ENCODE measurements around the gene SERTM2.
A peak's percentile ranks its signal among the peaks of the same experiment; 100 is the strongest.
"Not testable (repeated sequence)": the region's sequence is repeated elsewhere in the genome, so short reads cannot be mapped to it uniquely, and the experiment has no call there.

The SERTM2 gene

GRCh38 chrX:111507933-111508332 is 3.5 kb upstream of the SERTM2 start:
- DNase-seq (ENCODE audit: low read depth): peak; percentile 24
- no peak overlapping the region for H3K4me3 ChIP-seq (ENCODE audit: low read depth, low read length)
- TF ChIP-seq CTCF (conservative IDR thresholded peaks at IDR 0.05; ENCODE audit: low read depth, low read length): no peak

GRCh38 chrX:111515298-111515697 is 3.9 kb downstream of the SERTM2 start:
- no peak overlapping the region for H3K4me3 ChIP-seq (ENCODE audit: low read depth, low read length)
- no peak for DNase-seq (ENCODE audit: low read depth)
- no peak for TF ChIP-seq CTCF (conservative IDR thresholded peaks at IDR 0.05; ENCODE audit: low read depth, low read length)

GRCh38 chrX:111518667-111519066 is 7.2 kb downstream of the SERTM2 start:
- no peak for DNase-seq (ENCODE audit: low read depth)
- no peak for TF ChIP-seq CTCF (conservative IDR thresholded peaks at IDR 0.05; ENCODE audit: low read depth, low read length)
- no peak overlapping the region for H3K4me3 ChIP-seq (ENCODE audit: low read depth, low read length)

- DNase-seq (ENCODE audit: low read depth): peak; percentile 91
- no peak for TF ChIP-seq CTCF (conservative IDR thresholded peaks at IDR 0.05; ENCODE audit: low read depth, low read length)
- H3K4me3 ChIP-seq (ENCODE audit: low read depth, low read length): no peak overlapping the region
These were observed 7.8 kb downstream of the SERTM2 start for GRCh38 chrX:111519215-111519614.

GRCh38 chrX:111520506-111520905 is 9.1 kb downstream of the SERTM2 start:
- no peak for TF ChIP-seq CTCF (conservative IDR thresholded peaks at IDR 0.05; ENCODE audit: low read depth, low read length)
- no peak for DNase-seq (ENCODE audit: low read depth)
- no peak overlapping the region for H3K4me3 ChIP-seq (ENCODE audit: low read depth, low read length)

- no peak for TF ChIP-seq CTCF (conservative IDR thresholded peaks at IDR 0.05; ENCODE audit: low read depth, low read length)
- no peak overlapping the region for H3K4me3 ChIP-seq (ENCODE audit: low read depth, low read length)
- DNase-seq (ENCODE audit: low read depth): peak; percentile 19
These were observed 9.7 kb downstream of the SERTM2 start for GRCh38 chrX:111521169-111521568.

- TF ChIP-seq CTCF (conservative IDR thresholded peaks at IDR 0.05; ENCODE audit: low read depth, low read length): no peak
These were observed 31.8 kb downstream of the SERTM2 start for GRCh38 chrX:111543212-111543741.

GRCh38 chrX:111549235-111549634 is 37.8 kb downstream of the SERTM2 start:
- not testable (repeated sequence) for H3K4me3 ChIP-seq (ENCODE audit: low read depth, low read length)

More at GRCh38 chrX:111543212-111543741, 31.8 kb downstream of the SERTM2 start:
- no peak overlapping the region for H3K4me3 ChIP-seq (ENCODE audit: low read depth, low read length)
- peak; percentile 3 for DNase-seq (ENCODE audit: low read depth)

More at GRCh38 chrX:111549235-111549634, 37.8 kb downstream of the SERTM2 start:
- not testable (repeated sequence) for DNase-seq (ENCODE audit: low read depth)

All from choroid plexus epithelial cell (primary cell).